HG03039 (cell line): ENCODE results near the gene ATP2A2.
"Not testable (repeated sequence)": the region's sequence is repeated elsewhere in the genome, so short reads cannot be mapped to it uniquely, and the experiment has no call there.

Experiments used
- ATAC-seq: cut with Tn5 transposase; IDR thresholded peaks from one replicate; pipeline ENCODE4 v1.9.1; 2021; ENCODE audit warnings: mild to moderate bottlenecking, moderate library complexity; ENCODE audit not compliant: unreplicated experiment

ATP2A2 gene

DNA sequence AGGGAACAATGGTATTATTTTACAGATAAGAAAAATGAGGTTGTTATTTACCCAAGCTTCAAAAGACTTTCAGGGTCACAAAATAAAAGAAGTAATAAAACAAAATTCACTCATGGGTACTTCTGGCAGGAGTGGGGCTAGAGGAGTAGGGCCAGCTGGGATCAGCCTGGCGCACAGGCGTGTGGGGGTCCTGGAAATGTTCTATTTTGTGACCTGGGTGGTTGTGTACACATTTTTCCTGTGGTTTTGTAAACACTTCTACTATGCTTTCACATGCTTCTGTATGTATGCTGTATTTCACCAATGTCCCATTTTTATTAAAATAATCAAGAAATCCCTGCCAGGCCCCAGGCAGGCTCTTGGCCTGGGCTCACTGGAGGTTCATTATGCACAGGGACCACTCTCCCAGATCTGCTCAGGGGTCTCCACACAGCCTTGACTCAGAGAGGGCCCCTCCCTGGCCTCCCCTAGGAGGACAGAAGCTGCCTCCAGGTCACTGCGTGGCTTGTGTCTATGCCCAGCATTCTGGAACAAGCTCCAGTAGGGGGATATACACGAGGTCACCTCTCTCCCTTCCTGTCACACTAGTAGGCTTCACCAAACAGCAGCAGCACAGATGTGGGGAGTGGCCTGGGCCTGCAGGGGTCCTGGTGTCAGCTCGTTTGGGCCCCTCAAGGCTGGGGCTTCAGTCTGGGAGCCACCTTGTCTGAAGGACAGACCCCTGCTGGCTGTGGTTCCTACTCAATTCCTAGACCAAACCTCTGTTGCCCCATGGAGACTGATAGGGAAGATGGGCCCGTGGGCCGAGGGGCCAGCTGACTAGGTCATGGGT is 84.7 kb downstream of the ATP2A2 start:
- ATAC-seq: no peak

DNA sequence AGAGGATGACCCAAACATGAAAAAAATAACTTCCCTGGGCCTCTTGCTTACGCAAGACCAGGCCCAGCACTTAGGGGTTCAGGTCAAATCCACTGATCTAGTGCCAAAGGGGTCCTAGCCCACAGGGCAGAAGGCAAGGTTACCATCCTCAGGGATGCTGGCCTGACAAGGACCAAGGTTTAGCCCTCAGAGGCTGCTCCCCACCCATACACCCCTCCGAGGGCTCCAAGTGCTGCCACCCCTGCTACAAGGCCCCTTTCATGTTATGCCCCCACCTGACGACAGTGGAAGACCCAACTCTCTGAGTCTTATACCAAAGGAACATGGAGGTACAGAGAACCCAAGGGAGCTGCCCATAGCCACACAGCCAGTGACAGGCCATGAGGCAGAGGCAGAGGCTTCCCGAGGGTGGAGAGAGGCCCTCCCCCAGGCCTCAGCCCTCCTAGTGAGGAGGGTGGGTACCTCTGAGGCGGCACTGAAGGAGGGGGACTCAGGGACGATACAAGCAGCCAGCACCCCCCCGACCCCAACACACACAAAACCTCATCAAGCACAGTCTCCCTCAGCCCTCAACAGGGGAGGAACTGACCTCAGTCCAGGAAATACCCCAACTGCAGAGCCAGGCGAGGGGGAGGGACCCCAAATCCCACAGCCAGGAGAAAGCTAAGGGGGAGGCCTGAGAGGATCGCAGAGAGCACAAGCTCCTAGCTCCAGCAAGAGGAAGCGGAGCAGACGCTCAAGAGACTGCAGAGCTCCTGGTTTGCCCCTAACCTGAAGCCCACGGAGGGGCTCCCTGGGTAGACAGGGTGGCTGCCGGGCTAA is 85.5 kb downstream of the ATP2A2 start:
- ATAC-seq: no peak

DNA sequence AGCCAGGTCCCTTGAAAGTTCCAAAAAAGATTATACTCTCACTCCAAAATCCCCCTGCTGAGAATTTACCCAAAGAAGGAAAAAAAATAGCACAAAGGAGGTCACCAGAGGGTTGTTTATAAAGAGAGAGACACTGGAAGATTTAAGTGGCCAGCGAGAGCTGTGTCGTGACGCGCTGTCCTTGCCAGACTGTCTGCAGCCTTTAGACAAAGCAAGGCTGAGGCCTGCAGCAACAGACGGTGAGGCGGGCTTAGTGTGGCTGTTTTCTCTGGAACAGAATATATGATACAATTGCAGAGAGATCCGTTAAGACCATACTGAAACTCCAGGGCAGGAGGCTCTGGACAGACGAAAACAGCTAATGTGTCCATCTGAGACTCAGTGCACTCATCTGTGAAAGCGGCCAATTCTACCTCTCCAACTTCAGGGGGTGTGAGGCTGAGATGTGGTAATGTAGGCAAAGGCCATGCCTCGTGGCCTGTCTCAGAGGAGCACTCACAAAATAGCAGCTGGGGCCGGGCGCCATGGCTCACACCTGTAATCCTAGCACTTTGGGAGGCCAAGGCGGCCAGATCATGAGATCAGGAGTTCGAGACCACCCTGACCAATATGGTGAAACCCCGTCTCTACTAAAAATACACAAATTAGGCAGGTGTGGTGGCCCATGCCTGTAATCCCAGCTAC is 86.3 kb downstream of the ATP2A2 start:
- no peak for ATAC-seq

DNA sequence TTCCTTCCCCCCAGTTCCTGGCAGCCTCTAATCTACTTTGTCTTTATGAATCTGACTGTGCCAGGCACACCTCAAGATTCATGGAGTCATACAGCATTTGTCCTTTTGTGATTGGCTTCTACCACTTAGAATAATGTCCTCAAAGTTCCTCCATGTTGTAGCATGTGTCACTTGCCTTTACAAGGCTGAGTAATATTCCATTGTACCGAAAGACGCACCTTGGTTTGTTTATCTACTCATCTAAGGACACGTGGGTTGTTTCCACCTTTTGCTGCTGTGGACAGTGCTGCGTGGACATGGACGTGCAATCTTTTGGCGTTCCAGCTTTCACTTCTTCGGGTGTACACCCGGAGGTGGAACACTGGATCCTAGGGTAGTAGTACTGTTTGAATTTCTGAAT is 88.9 kb downstream of the ATP2A2 start:
- no peak for ATAC-seq

DNA sequence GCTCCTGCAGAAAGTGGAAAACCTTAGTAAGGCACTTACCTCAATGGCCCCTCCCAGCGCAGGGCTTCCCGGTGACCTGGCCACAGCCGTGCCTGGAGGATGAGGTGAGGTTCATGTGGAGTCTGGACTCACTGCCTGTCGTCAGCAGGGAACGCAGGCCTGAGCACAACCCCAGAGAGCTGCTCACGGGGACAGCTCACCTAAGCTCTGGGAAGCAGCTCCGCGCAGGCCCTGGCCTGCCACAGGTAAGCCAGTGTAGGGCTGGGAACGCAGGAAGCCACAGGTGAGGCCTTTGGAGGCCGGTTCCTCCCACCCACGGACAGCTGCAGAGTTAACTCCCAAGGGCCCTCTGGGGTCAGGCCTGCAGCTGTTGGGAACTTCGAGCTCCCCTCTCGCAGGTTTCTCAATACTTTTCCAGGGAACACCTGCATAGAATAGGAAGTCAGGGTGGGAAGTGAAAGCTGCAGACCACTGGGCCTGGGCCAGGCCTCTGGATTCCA is 89.7 kb downstream of the ATP2A2 start:
- ATAC-seq: no peak

DNA sequence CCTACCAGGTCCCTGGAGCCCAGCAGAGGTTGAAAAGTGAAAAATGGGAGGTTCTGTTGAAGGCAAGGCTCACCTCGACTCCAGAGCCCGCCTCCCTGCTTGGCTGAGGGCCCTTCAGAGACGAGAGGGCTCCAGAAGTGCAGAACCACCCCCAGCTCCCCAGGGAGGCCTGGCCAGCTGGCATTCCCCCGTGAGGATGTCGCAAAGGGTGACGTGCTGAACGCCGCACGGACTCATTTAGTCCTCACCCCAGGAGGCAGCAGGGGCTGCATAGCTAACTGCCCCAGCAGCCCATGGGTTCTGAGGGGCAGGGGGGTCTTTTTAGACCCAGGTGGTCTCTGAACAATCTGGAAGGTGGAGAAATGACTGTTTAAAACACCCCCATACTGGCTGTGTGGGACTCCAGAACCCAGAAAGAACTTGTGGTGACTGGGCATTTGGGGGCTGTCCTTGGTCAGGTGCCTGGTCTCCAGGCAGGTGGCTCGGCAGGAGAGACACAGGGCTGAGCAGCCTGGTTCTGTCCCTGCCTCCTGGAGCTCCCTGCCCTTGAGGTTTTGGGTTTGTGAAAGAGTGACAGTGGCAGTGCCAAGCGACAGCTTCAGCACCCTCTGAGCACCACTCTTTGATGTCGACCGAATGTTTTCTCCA is 90.5 kb downstream of the ATP2A2 start:
- no peak for ATAC-seq

DNA sequence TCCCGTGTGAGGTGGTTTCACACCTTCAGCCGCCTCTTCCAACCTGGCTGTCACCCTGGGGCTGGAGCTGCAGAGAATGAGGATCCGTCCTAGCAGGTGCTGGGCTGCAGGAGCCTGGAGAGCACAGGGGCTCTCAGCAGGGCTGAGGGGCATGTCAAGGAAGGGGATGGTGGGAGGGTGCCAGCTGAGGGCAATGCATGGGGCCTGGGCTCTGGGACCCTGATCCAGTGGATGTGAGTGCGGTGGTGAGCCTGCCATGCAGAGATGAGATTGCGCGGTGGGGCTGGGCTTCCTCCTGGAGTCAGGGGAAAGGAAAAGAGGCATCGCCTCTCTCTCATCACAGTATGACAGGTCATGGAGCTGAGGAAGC is 91.0 kb downstream of the ATP2A2 start:
- no peak for ATAC-seq

DNA sequence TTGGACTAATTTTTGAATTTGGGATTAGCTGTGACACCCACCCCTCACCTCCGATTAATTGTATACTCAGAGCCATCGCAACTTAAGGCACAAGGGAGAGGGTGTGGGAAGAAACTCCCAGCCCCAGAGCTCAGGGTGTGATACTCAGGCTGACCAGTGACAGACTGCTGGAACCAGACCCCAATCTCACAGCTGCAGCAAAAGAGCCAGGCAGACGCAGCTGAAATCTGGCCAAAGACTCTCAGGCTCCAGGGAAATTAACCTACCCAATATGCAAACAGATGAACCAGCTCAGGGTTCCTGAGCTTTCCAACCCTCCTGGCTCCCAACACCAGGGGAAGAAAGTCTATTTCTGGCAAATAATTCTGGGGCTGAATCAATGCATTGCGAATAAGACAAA is 92.0 kb downstream of the ATP2A2 start:
- ATAC-seq: no peak

DNA sequence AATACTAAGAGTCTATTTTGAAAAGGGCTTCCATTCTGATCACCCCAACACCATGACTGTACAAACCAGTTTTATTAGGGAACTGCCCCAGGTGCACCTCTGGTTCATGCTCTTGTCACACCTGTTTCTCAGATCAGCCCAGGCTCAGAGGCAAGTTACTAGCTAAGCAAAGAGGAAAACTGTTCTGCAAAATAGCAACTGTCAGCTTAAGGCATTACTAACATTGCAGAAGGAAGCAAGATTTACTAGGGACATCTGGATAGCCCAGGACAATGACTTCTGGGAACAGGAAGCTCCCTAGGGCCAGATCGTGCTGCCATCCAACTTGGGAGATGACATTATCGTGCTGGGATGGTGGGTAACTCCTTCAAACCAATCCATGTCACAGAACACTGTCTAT is 92.4 kb downstream of the ATP2A2 start:
- no peak for ATAC-seq

DNA sequence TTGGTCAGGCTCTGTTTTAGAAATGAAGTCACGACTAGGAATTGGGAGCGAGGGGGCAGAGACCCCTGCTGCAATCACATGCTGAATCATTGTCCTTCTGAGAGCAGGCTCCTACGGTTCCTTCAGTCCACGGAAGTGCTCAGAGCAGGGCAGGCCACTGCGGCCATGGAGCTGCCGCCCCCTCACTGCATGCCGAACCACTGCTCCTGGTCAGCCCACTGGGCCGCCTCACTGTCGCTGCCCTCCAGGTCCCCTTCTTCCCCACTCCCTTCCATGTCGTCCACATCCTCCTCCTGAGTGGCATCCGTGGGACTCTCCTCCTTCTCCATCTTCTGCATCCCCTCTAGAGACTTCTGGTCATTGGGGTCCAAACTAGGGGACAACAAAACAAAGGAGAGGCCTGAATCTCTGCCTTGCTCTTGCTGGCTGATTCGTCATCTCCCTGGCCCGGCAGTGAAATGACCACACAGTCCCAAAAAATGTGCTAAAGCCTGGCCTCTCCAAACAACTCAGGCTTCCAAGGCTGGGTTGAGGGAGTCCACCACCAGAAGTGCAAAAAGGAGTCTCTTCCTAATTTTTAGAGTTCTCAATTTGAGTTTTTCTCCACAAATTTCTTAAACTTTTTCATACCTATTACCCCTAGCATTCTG is 93.0 kb downstream of the ATP2A2 start:
- ATAC-seq: no peak

DNA sequence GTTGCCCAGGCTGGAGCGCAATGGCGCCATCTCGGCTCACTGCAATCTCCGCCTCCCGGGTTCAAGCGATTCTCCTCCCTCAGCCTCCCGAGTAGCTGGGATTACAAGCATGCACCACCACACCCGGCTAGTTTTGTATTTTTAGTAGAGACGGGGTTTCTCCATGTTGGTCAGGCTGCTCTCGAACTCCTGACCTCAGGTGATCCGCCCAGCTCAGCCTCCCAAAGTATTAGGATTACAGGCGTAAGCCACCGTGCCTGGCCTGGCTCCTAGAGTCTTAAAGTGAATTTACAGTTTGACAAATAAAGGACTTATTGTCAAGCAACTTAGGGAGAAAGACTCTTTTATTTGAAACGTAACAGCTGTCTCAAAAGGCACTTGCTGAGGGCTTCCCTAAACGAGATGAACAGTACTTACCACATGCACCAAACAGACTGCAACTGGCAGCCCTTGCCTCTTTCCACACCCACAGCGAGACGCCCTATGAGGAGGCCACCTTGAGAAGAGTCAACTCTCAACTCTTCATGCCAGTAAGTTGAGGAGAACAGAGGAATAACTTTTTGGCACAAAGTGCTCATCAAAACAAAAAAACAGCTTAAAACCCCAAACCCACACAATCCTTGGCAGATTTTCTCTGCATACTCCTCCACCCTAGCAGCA is 97.2 kb downstream of the ATP2A2 start:
- ATAC-seq: not testable (repeated sequence)

DNA sequence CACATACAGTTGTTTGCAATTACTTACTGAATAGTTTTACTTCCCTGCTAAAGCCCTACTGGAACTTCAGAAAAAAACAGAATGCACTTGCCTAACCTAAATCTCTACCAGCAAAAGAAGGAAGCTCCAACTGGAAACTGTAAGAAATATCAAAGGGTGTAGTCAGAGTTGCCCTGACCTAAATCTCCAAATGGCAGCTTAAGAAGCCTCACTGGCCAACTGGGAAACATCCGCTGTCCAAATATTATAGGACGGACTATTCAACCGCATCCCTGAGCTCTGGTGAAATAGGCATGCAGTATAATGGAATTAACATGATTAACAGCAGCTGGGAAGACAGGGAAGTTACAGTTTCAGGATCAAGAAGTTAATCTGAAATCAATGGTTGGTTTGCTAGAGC is 98.2 kb downstream of the ATP2A2 start:
- no peak for ATAC-seq

DNA sequence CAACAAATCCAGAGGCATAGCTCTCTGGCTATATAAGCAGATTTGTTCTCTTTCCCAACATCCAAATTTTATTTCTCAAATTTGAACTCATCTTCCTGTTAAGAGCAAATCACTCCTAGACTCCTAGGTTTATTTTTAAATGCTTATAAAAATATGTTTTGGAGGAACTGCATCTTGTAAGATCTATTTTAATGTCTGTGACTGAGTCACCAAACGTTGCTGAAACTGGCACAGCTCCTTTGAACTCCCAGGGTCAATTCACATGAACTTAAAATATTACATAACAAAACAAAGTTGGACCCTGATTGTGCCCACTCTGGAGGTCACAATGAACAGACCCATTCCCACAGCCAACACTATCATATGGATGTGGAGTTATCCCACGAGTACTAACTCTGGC is 98.6 kb downstream of the ATP2A2 start:
- ATAC-seq: no peak

DNA sequence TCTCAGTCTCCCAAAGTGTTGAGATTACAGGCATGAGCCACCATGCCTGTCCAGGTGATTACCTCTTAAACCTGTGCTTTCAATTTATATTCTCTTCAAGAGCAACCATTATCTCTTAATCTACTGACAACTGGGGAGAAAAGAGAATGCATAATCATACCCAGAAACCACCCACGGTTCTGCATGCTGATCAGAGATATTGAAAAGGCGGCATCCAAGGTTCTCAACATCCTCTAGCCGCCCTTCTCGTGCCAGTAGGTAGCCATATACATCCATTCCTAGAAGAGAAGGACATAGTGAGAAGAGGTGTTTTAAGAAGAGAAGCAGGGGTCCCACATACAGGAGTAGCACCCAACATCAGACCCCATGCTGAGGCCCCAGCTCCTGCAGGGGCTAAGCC is 101.6 kb downstream of the ATP2A2 start:
- ATAC-seq: no peak
